Lower leg skin (tissue), 3 donors: ENCODE measurements around the gene CLDN1.

ENCODE experiments used
- CTCF ChIP-seq, 3 donors: fragments of 450-650 bp; IDR thresholded peaks; one replicate each; pipeline ENCODE4 v1.5.1; 2016; ENCODE audit warnings: antibody characterized with exemption in 3 of 3, mild to moderate bottlenecking in 3 of 3, moderate library complexity in 2 of 3
- POLR2A ChIP-seq, 2 donors: fragments of 450-650 bp; IDR thresholded peaks; one replicate each; pipeline ENCODE4 v1.6.1; 2016 to 2017; ENCODE audit warnings: antibody characterized with exemption in 2 of 2, mild to moderate bottlenecking in 1 of 2, moderate library complexity in 1 of 2

GRCh38 chr3:190305406-190305805, 16.8 kb downstream of the CLDN1 start:
- TF ChIP-seq CTCF (IDR thresholded peaks at IDR 0.05) (no peak), POLR2A (IDR thresholded peaks at IDR 0.05) (no peak)
